Peyer's patch (tissue), 4 donors: ENCODE data around the gene CIAO2B.

Source experiments
- POLR2A ChIP-seq, 2 donors: fragments of 450-650 bp; IDR thresholded peaks; one replicate each; pipeline ENCODE4 v1.5.1; 2017; ENCODE audit warnings: antibody characterized with exemption in 2 of 2, mild to moderate bottlenecking in 2 of 2, moderate library complexity in 2 of 2
- TF ChIP-seq, protein P1 (sequence below), 6 experiments: fragments of 450-650 bp in 4 of 6; fragments of 200-600 bp in 2 of 6; sonication (generic) in 1 of 6; IDR thresholded peaks; one replicate each; pipeline ENCODE4 v1.5.1; 2017 to 2019; ENCODE audit warnings: antibody characterized with exemption in 6 of 6, mild to moderate bottlenecking in 3 of 6, moderate library complexity in 1 of 6

DNA sequence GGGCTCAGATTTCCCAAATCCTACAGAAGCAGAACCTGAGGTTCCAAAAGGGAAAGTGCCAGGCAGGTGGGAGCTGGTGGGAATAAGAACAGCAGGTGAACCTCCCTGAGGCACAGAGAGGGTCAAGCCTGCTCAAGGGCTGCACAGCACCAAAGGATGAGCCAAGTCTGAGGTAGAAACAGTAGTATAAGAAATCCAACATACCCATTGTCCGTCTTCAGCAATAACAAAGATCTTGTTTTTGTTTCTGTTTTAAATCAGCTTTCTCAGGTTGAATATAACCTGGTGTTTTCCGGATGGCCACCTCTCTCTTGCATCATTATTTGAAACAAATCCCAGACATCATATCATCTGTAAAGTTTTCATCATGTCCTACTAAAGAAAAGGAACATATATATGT is 16.2 kb upstream of the CIAO2B start:
- TF ChIP-seq, protein P1, sequence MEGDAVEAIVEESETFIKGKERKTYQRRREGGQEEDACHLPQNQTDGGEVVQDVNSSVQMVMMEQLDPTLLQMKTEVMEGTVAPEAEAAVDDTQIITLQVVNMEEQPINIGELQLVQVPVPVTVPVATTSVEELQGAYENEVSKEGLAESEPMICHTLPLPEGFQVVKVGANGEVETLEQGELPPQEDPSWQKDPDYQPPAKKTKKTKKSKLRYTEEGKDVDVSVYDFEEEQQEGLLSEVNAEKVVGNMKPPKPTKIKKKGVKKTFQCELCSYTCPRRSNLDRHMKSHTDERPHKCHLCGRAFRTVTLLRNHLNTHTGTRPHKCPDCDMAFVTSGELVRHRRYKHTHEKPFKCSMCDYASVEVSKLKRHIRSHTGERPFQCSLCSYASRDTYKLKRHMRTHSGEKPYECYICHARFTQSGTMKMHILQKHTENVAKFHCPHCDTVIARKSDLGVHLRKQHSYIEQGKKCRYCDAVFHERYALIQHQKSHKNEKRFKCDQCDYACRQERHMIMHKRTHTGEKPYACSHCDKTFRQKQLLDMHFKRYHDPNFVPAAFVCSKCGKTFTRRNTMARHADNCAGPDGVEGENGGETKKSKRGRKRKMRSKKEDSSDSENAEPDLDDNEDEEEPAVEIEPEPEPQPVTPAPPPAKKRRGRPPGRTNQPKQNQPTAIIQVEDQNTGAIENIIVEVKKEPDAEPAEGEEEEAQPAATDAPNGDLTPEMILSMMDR (IDR thresholded peaks at IDR 0.05): no peak
- TF ChIP-seq POLR2A (IDR thresholded peaks at IDR 0.05): no peak
